Panc1 (cell line): ENCODE measurements around the gene METTL16. TPM values are rescaled to one million over a fixed set of nuclear protein-coding genes. Genes with fewer than 3 reads are reported as not detected.

Experiments used
- ATAC-seq: fragments of 200-7000 bp; cut with Tn5 transposase; 2 replicates; pipeline ENCODE4 v1.9.1; 2020; ENCODE audit warnings: mild to moderate bottlenecking, moderate library complexity
- BruUV-seq: library from RNA; stranded (reverse); fragments of 400-500 nt; replicated peaks from 2 replicates; lab custom pipeline; 2021; lab: Mats Ljungman, UMichigan
- CTCF ChIA-PET: fragments of 300-600 bp; sonication (Branson Sonifier 250); formaldehyde crosslinking; loops from one replicate; lab custom pipeline; 2022; ENCODE audit warnings: antibody characterized with exemption; lab: Charles Lee
- POLR2A ChIA-PET: fragments of 300-600 bp; sonication (Branson Sonifier 250); formaldehyde crosslinking; loops from one replicate; lab custom pipeline; 2022; ENCODE audit warnings: antibody characterized with exemption; lab: Charles Lee
- DNase-seq: peaks from one replicate; pipeline ENCODE4 v3.0.0-alpha.2; 2010; ENCODE audit warnings: low read depth, low spot score
- H3K27ac ChIP-seq: 2 replicates; pipeline ENCODE4 v1.5.1; 2011; ENCODE audit warnings: mild to moderate bottlenecking, low read length, inconsistent platforms
- H3K27me3 ChIP-seq: fragments of 200-500 bp; sonication (Bioruptor generic); 2 replicates; pipeline ENCODE4 v1.6.0; 2014; ENCODE audit warnings: low read length, inconsistent platforms; ENCODE audit not compliant: control insufficient read depth, insufficient read depth
- H3K36me3 ChIP-seq: fragments of 200-500 bp; sonication (Bioruptor generic); 2 replicates; pipeline ENCODE4 v1.5.1; 2014; ENCODE audit warnings: inconsistent platforms, mild to moderate bottlenecking, low read length, moderate library complexity; ENCODE audit not compliant: control insufficient read depth, insufficient read depth
- H3K4me1 ChIP-seq: 2 replicates; pipeline ENCODE4 v1.5.1; 2011; ENCODE audit warnings: inconsistent platforms, mild to moderate bottlenecking, low read length, moderate library complexity; ENCODE audit not compliant: control insufficient read depth, insufficient read depth
- H3K4me3 ChIP-seq, 2 experiments: 2 replicates each; pipeline ENCODE4 v1.5.1; 2011 to 2012; ENCODE audit warnings: low read depth in 2 of 2, low read length in 2 of 2, mild to moderate bottlenecking in 2 of 2, inconsistent platforms in 1 of 2, moderate library complexity in 1 of 2
- H3K9me3 ChIP-seq: fragments of 200-500 bp; sonication (Bioruptor generic); 2 replicates; pipeline ENCODE4 v1.5.1; 2014; ENCODE audit warnings: low read depth, mild to moderate bottlenecking, inconsistent platforms, low read length, moderate library complexity; ENCODE audit not compliant: control insufficient read depth, insufficient read depth
- POLR2AphosphoS5 ChIP-seq: IDR thresholded peaks from 2 replicates; pipeline ENCODE4 v1.6.1; 2012; ENCODE audit warnings: mild to moderate bottlenecking, low read depth, low read length, moderate library complexity
- SIN3A ChIP-seq: IDR thresholded peaks from 2 replicates; pipeline ENCODE4 v1.6.1; 2012; ENCODE audit warnings: low read depth, mild to moderate bottlenecking, low read length, moderate library complexity, borderline replicate concordance; ENCODE audit not compliant: insufficient read depth
- TCF7L2 ChIP-seq: IDR thresholded peaks from 2 replicates; pipeline ENCODE4 v1.6.1; 2011; ENCODE audit warnings: mild to moderate bottlenecking, low read depth, low read length, inconsistent platforms
- in situ Hi-C: cut with HindIII; loops from 2 replicates; pipeline ENCODE4 v1.10.0; 2016; ENCODE audit warnings: low sequenced_read_pairs, low pct_unique_long_range_greater_than_20kb
- intact Hi-C: fragments of 100-400 bp; cut with micrococcal nuclease; formaldehyde crosslinking; loops from one replicate; pipeline ENCODE4 v1.10.0; 2022; ENCODE audit not compliant: unreplicated experiment
- total RNA-seq: library from RNA; stranded (reverse); gene quantifications from one replicate; pipeline ENCODE4 v1.2.1, GENCODE V29; 2021; ENCODE audit not compliant: unreplicated experiment
- TF ChIP-seq, protein P1 (sequence below): fragments of 450-650 bp; IDR thresholded peaks from 2 replicates; pipeline ENCODE4 v1.5.1; 2017; ENCODE audit warnings: mild to moderate bottlenecking
- TF ChIP-seq, protein P2 (sequence below), 2 experiments: IDR thresholded peaks; 2 replicates each; pipeline ENCODE4 v1.6.1; 2011 to 2012; ENCODE audit warnings: low read depth in 2 of 2, control low read depth in 1 of 2, low read length in 1 of 2, mild to moderate bottlenecking in 1 of 2, moderate library complexity in 1 of 2; ENCODE audit not compliant: insufficient read depth in 1 of 2

METTL16 gene
- total RNA-seq, 1 experiment from 2014 or later: 34.7 TPM

GRCh38 chr17:2436316-2436905 is 75.3 kb downstream of the METTL16 start:
- Histone ChIP-seq H3K4me1 (no peaks in the 10 kb centered on the region), H3K4me3 (no peak overlapping the region), H3K9me3 (no peaks in the 10 kb centered on the region), H3K27me3 (no peaks in the 10 kb centered on the region), H3K27ac (no peak overlapping the region), H3K36me3 (peaks cover 6% of the 10 kb centered on the region)
- BruUV-seq: no TSS peak
- CTCF ChIA-PET: interaction anchor here (0.6 kb wide), 2 partner anchors 90 to 323 kb away, joined by 4 to 6 read pairs; no protein-coding TSS in a partner anchor
- TF ChIP-seq, protein P1, sequence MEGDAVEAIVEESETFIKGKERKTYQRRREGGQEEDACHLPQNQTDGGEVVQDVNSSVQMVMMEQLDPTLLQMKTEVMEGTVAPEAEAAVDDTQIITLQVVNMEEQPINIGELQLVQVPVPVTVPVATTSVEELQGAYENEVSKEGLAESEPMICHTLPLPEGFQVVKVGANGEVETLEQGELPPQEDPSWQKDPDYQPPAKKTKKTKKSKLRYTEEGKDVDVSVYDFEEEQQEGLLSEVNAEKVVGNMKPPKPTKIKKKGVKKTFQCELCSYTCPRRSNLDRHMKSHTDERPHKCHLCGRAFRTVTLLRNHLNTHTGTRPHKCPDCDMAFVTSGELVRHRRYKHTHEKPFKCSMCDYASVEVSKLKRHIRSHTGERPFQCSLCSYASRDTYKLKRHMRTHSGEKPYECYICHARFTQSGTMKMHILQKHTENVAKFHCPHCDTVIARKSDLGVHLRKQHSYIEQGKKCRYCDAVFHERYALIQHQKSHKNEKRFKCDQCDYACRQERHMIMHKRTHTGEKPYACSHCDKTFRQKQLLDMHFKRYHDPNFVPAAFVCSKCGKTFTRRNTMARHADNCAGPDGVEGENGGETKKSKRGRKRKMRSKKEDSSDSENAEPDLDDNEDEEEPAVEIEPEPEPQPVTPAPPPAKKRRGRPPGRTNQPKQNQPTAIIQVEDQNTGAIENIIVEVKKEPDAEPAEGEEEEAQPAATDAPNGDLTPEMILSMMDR: no peak
- TF ChIP-seq, protein P2, sequence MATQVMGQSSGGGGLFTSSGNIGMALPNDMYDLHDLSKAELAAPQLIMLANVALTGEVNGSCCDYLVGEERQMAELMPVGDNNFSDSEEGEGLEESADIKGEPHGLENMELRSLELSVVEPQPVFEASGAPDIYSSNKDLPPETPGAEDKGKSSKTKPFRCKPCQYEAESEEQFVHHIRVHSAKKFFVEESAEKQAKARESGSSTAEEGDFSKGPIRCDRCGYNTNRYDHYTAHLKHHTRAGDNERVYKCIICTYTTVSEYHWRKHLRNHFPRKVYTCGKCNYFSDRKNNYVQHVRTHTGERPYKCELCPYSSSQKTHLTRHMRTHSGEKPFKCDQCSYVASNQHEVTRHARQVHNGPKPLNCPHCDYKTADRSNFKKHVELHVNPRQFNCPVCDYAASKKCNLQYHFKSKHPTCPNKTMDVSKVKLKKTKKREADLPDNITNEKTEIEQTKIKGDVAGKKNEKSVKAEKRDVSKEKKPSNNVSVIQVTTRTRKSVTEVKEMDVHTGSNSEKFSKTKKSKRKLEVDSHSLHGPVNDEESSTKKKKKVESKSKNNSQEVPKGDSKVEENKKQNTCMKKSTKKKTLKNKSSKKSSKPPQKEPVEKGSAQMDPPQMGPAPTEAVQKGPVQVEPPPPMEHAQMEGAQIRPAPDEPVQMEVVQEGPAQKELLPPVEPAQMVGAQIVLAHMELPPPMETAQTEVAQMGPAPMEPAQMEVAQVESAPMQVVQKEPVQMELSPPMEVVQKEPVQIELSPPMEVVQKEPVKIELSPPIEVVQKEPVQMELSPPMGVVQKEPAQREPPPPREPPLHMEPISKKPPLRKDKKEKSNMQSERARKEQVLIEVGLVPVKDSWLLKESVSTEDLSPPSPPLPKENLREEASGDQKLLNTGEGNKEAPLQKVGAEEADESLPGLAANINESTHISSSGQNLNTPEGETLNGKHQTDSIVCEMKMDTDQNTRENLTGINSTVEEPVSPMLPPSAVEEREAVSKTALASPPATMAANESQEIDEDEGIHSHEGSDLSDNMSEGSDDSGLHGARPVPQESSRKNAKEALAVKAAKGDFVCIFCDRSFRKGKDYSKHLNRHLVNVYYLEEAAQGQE (IDR thresholded peaks at IDR 0.05; ENCODE audit: insufficient read depth in 1 of 2, low read depth in 2 of 2, low read length in 1 of 2): no peak
- TF ChIP-seq POLR2AphosphoS5: no peak
- no peak for TF ChIP-seq TCF7L2
- no peak for TF ChIP-seq SIN3A
- POLR2A ChIA-PET: no interaction called here
- DNase-seq (no peak), ATAC-seq (no peak)
- intact Hi-C loops: no loop called here
- in situ Hi-C loops: no loop called here

DNA sequence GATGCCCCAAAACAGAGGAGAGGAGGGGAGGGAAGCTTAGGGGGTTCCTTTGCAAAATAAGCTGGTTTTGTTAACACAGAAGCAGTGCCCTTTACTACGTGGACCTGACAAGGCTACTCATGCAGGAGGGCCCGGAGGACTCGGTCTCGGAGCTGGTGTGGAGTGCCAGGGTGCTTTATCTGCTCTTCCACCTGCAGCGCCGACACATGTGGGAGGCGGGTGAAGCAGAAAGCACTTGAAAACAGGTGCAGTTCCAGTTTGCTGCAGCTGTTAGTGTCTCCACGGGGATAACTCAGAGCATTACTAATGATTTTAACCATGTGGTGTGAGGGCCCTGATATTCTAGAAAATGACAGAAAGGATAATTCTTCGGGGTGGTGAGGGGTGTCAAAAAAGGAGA is 75.8 kb downstream of the METTL16 start:
- DNase-seq (no peak), ATAC-seq (no peak)
- Histone ChIP-seq H3K9me3 (no peaks in the 10 kb centered on the region), H3K27me3 (no peaks in the 10 kb centered on the region), H3K36me3 (peaks cover 3% of the 10 kb centered on the region; the same call in 1 of the 2 replicates), H3K27ac (no peak overlapping the region), H3K4me3 (no peak overlapping the region), H3K4me1 (no peaks in the 10 kb centered on the region)
- intact Hi-C loops (no loop called here), in situ Hi-C loops (no loop called here)
- TF ChIP-seq TCF7L2: no peak
- no peak for TF ChIP-seq SIN3A
- no peak for TF ChIP-seq POLR2AphosphoS5
- TF ChIP-seq, protein P2 (IDR thresholded peaks at IDR 0.05; ENCODE audit: insufficient read depth in 1 of 2, low read depth in 2 of 2, low read length in 1 of 2): no peak
- TF ChIP-seq, protein P1: no peak
- ChIA-PET POLR2A (no interaction called here), CTCF (interaction anchor here (0.6 kb wide), 1 partner anchor 323 kb away, joined by 4 read pairs; no protein-coding TSS in a partner anchor)
- BruUV-seq: no TSS peak
